GM23248 (cell line): ENCODE measurements around the gene OPRM1.

Experiments
- EZH2 ChIP-seq: fragments of 200-600 bp; sonication (generic); IDR thresholded peaks from 2 replicates; pipeline ENCODE4 v1.6.1; 2018; ENCODE audit warnings: antibody characterized with exemption, mild to moderate bottlenecking; ENCODE audit not compliant: insufficient read depth, poor library complexity, severe bottlenecking
- EZH2phosphoT487 ChIP-seq: fragments of 200-600 bp; sonication (generic); IDR thresholded peaks from 2 replicates; pipeline ENCODE4 v1.6.1; 2018; ENCODE audit warnings: antibody characterized with exemption, moderate library complexity, mild to moderate bottlenecking, low read depth; ENCODE audit not compliant: insufficient read depth

- TF ChIP-seq EZH2phosphoT487 (no peak), EZH2 (no peak)
Observed at GRCh38 chr6:154202958-154203357, 163.9 kb downstream of the OPRM1 start.
